Right lung (tissue), 10 donors: ENCODE measurements around the gene PSMD4. TPM values are rescaled to one million over a fixed set of nuclear protein-coding genes. Genes with fewer than 3 reads are reported as not detected.
"Not testable (repeated sequence)": the region's sequence is repeated elsewhere in the genome, so short reads cannot be mapped to it uniquely, and the experiment has no call there.

Experiments used
- DNase-seq, 2 donors: peaks; one replicate each; pipeline ENCODE4 v3.0.0-alpha.2; 2013
- long read RNA-seq, 8 donors: transcript quantifications; one replicate each; lab custom pipeline, GENCODE V29; 2026
- polyA plus RNA-seq, 5 donors: library from polyadenylated mRNA; unstranded; fragments of 120-200 nt; gene quantifications; one replicate each; pipeline versions ENCODE4 v1.2.1 to v1.2.3, GENCODE V29; 2013; ENCODE audit warnings: inconsistent platforms in 1 of 5, low replicate concordance in 1 of 5; ENCODE audit not compliant: insufficient read length in 5 of 5, insufficient read depth in 1 of 5

PSMD4 gene
- 100 to 1,000 TPM; 135 to 163 (median 145) TPM for polyA plus RNA-seq
- long read RNA-seq, donor 1, transcript PSMD4-201 (10 exons, 1,333 nt) = minor isoform, 7 of 127 reads
- long read RNA-seq, donor 1, transcript PSMD4-202 (10 exons, 1,350 nt) = major isoform, 50 of 127 reads
- long read RNA-seq, donor 1, partial matches to known transcripts = 69 of 127 reads
- long read RNA-seq, donor 1, other reads (novel, unspliced or antisense) = 0 of 127 reads
- long read RNA-seq, donor 2, transcript PSMD4-202 (10 exons, 1,350 nt) = major isoform, 38 of 78 reads
- long read RNA-seq, donor 2, partial matches to known transcripts = 38 of 78 reads
- long read RNA-seq, donor 2, other reads (novel, unspliced or antisense) = 0 of 78 reads
- long read RNA-seq, donor 3, transcript PSMD4-202 (10 exons, 1,350 nt) = major isoform, 41 of 89 reads
- long read RNA-seq, donor 3, partial matches to known transcripts = 43 of 89 reads
- long read RNA-seq, donor 3, other reads (novel, unspliced or antisense) = 0 of 89 reads
- long read RNA-seq, donor 4, transcript PSMD4-202 (10 exons, 1,350 nt) = major isoform, 27 of 44 reads
- long read RNA-seq, donor 4, partial matches to known transcripts = 15 of 44 reads
- long read RNA-seq, donor 4, other reads (novel, unspliced or antisense) = 0 of 44 reads
- long read RNA-seq, donor 5, transcript PSMD4-202 (10 exons, 1,350 nt) = major isoform, 56 of 155 reads
- long read RNA-seq, donor 5, partial matches to known transcripts = 89 of 155 reads
- long read RNA-seq, donor 5, other reads (novel, unspliced or antisense) = 7 of 155 reads
- long read RNA-seq, donor 6, transcript PSMD4-202 (10 exons, 1,350 nt) = major isoform, 55 of 120 reads
- long read RNA-seq, donor 6, partial matches to known transcripts = 56 of 120 reads
- long read RNA-seq, donor 6, other reads (novel, unspliced or antisense) = 0 of 120 reads
- long read RNA-seq, donor 7, transcript PSMD4-202 (10 exons, 1,350 nt) = major isoform, 74 of 181 reads
- long read RNA-seq, donor 7, partial matches to known transcripts = 89 of 181 reads
- long read RNA-seq, donor 7, other reads (novel, unspliced or antisense) = 14 of 181 reads
- long read RNA-seq, donor 8, transcript PSMD4-202 (10 exons, 1,350 nt) = major isoform, 25 of 39 reads
- long read RNA-seq, donor 8, partial matches to known transcripts = 10 of 39 reads
- long read RNA-seq, donor 8, other reads (novel, unspliced or antisense) = 0 of 39 reads

DNA sequence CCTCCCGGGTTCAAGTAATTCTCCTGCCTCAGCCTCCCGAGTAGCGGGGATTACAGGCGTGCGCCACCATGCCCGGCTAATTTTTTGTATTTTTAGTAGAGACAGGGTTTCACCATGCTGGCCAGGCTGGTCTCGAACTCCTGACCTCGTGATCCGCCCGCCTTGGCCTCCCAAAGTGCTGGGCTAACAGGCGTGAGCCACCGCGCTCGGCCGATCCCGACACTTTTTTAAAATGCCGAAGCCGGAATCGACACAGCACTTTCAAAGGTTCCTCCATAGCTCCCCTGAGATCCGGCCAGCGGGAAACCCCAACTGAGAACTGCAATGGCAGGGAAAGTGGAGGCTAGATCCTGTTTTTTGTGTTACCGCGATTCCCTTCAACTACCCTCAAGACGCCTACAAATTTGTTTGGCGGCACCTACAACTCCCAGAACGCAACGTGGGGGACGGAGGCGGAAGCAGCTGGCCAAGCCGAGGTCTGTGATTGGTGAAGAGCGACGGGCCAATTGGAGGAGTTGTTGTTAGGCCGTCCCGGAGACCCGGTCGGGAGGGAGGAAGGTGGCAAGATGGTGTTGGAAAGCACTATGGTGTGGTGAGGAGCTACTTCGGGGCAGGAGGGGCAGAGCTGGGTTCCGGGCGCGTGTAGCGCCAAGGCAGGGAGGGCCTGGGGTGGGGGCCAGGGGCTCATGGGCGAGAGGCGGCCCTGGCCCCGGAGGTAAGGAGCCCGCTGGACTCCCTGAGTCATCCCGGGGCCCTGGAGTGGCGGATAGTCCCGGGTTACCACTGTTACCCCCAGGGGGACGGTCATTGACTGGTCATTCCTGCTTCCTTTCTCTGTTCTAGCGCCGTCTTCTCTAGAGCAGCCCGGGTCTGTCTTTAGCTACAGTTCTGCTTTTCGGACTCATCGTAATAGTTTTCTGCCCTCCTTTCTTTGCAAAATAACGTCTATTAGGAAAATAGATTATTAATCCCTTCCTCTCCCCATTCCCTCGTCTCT, at the start of gene PSMD4:
Gene PSMD4 (plus strand): TSS at position 518 of the 997 bp plus-strand sequence. CDS start 49 bp downstream, at position 567.
- peak; percentile 95 to 97 for DNase-seq

DNA sequence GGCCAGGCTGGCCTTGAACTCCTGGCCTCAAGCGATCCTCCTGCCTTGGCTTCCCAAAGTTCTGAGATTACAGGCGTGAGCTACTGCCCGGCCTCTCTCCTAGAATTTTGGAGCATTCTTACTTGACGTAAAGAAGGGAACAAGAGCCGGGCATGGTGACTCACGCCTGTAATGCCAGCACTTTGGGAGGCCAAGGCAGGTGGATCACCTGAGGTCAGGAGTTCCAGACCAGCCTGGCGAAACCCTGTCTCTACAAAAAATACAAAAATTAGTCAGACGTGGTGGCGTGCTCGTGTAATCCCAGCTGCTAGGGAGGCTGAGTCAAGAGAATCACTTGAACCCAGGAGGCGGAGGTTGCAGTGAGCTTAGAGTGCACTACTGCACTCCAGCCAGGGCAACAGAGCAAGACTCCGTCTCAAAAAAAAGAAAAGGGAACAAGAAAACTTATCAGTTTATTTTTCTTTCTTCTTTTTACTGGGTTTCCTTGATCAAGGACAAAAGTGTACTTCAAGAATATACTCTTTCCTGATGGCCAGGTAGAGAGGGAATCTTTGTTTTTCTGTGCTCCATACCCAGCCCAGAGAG, 49.1 kb upstream of the PSMD4 start:
- not testable (repeated sequence) for DNase-seq

GRCh38 chr1:151210830-151211229, 43.7 kb upstream of the PSMD4 start:
- DNase-seq = no peak

DNA sequence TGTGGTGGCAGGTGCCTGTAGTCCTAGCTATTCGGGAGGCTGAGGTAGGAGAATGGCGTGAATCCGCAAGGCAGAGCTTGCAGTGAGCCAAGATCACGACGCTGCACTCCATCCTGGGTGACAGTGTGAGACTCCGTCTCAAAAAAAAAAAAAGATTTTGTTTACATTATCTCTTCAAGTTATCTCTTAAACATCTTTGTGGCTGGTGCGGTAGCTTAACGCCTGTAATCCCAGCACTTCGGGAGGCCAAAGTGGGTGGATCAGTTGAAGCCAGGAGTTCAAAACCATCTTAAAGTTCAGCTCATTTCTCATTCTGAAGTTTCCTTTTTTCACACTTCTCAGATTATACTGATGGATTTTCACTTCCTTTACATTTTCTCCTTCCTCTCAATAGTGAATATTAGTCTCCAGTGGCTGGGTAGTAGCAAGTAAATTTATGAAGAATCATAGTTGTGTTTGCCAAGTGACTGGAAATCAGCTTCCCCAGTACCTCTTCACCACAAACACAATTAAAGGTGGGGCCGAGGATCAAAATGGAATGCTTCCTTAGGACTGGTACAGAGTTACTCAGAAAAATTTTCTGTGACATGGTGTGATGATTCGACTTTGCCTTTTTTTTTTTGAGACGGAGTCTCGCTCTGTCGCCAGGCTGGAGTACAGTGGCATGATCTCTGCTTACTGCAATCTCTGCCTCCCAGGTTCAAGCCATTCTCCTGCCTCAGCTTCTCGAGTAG, 42.4 kb upstream of the PSMD4 start:
- DNase-seq = no peak

DNA sequence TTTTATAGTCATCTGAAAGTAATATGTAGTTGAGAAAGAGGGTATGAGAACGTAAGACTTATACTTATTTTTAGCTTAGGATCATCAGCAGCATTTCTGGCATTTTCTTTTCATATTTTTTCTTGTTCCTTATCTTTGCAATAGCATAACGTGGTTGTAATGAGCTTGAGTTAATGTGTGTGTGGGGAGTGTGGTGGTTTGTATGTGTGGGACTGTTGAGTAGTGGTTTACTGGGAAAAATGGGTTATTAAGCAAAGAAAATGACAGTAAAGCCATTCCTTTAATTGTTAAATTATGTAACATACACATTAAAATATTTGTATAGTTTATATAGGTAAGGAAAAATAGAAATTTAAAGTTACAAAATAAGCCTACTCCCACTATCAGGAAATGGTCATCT, 41.0 kb upstream of the PSMD4 start:
- DNase-seq = no peak

DNA sequence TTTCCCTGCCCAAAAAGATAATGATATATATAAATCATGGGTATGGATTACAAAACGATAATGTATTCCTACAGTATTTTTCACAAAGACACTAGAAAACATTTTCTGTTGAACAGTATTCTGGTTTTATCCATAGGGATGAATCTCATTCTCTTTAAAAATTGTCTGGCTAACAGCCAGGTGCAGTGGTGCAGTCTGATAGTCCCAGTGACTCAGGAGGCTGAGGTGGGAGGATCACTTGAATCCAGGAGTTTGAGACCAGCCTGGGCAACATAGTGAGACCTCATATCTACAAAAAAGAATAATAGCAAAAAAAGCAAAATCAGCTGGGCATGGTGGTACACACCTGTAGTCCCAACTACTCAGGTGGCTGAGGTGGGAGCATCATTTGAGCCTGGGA, 32.9 kb upstream of the PSMD4 start:
- DNase-seq = no peak

- no peak for DNase-seq
Observed at GRCh38 chr1:151222130-151222529, 32.4 kb upstream of the PSMD4 start.

GRCh38 chr1:151235235-151235634, 19.3 kb upstream of the PSMD4 start:
- no peak for DNase-seq

DNA sequence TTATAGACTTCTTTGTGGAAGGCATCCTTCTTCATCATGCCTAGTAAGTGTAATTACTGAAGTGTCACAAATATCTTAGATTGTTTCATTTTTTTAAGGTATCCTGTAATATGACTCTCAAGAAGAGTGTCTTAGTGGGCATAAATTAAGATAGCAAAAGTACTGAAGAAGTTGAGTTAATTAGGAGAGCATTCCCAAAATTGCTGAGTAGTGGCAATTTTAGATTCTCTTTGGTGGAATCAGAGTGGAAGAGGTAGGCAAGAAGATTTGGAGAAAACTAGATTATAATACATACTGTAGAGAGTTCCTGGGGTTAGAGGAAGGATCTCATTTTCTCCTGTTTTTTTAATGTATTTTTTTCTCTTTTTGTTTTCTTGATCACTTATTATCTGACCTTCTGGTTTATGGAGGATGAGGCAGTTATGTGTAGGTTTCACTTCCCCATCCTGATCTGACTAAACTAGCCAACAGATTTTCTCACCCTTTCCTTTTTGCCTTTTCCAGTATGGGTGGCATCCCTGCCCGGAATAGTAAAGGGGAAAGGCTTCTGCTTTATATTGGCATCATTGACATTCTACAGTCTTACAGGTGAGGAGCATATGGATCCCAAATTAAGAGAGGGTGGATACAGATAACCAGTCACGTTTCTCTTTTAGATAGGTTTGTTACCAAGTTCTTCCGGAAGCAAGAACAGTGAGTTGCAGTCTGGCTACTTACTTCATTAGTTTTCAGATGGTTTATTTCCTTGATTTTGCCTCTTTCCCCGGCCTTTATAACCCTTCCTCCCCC, 16.7 kb upstream of the PSMD4 start:
- DNase-seq = no peak

- DNase-seq = no peak
Observed at GRCh38 chr1:151238467-151238739, 16.1 kb upstream of the PSMD4 start.

DNA sequence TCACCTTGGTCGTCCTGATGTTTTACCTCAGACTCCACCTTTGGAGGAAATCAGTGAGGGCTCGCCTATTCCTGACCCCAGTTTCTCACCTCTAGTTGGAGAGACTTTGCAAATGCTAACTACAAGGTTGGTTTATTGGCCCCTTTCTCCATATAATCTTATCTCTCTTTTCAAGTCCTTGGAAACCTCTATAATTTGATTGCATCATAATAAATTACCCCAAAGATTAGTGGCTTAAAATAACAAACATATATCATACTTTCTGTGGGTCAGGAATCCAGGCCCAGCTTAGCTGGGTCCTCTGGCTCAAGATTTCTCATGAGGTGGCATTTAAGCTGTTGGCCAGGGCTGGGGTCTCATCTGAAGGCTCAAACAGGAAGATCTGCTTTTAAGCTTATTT, 12.1 kb upstream of the PSMD4 start:
- DNase-seq = no peak

DNA sequence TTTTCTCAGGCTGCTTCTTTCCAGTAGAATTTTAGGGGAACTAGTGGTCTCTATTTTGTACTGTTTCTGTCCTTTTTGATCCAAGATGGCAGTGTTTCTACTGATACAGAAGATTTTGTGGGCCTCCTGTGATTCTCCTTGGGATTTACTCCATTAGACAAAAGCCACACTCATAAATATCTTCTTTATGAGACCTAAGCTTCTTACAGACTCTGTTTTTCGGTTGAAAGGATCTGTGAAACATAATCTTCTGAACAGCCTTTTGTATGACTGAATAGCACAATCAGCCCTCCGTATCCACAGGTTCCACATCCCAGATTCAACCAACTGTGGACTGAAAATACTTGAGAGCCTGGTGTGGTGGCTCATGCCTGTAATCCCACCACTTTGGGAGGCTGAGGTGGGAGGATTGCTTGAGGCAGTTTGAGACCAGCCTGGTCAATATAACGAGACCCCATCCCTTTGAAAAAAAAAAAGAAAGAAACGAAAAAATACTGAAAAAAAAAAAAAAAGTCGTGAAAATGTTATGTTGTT, 10.8 kb upstream of the PSMD4 start:
- no peak for DNase-seq

- no peak for DNase-seq
Observed at GRCh38 chr1:151246786-151247185, 7.7 kb upstream of the PSMD4 start.

GRCh38 chr1:151251656-151252470, 2.7 kb upstream of the PSMD4 start:
- DNase-seq = peak; percentile 26 to 52

- no peak for DNase-seq
Observed at GRCh38 chr1:151255381-151255780, 847 bp downstream of the PSMD4 start.

- no peak for DNase-seq
Observed at GRCh38 chr1:151259351-151259750, 4.8 kb downstream of the PSMD4 start.

DNA sequence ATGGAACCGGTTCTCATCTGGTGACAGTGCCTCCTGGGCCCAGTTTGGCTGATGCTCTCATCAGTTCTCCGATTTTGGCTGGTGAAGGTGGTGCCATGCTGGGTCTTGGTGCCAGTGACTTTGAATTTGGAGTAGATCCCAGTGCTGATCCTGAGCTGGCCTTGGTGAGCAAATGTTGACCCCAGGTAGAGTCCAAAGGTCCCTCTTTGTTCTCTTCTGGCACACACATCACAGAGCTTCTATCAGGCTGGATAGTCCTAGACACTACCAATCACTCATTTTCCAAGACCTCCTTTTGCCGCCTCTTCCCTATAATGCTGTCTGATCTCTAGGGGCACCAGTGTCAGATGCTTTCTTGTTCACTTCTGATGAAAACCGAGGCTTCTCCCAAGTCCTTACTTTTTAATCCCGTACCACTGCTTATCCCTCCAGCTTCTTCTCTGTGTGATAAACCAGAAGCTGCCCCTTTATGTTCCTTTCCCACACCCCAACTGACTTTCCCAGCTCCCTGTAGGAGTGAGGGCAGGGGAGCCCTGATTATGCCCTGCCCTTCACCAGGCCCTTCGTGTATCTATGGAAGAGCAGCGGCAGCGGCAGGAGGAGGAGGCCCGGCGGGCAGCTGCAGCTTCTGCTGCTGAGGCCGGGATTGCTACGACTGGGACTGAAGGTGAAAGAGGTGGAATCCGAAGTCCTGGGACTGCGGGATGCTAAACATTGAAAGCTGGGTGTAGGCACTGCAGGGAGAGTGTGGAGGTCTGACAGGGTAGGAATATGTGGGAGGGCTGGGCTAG, 11.1 kb downstream of the PSMD4 start:
- DNase-seq = no peak
